IPS-15b (cell line): ENCODE results near the gene RNU7-1.

Source experiments
- H3K27me3 ChIP-seq: one replicate; pipeline ENCODE4 v1.6.1; 2013; ENCODE audit warnings: low read length; ENCODE audit not compliant: control insufficient read depth, insufficient read depth
- H3K36me3 ChIP-seq: one replicate; pipeline ENCODE4 v1.6.1; 2013; ENCODE audit warnings: low read length; ENCODE audit not compliant: control insufficient read depth, insufficient read depth
- H3K4me1 ChIP-seq: one replicate; pipeline ENCODE4 v1.6.1; 2013; ENCODE audit warnings: mild to moderate bottlenecking, low read length; ENCODE audit not compliant: control insufficient read depth, insufficient read depth
- H3K4me3 ChIP-seq: one replicate; pipeline ENCODE4 v1.5.1; 2013; ENCODE audit warnings: low read depth, low read length
- H3K9ac ChIP-seq: one replicate; pipeline ENCODE4 v1.6.1; 2013; ENCODE audit warnings: low read depth, mild to moderate bottlenecking, low read length
- H3K9me3 ChIP-seq: one replicate; pipeline ENCODE4 v1.6.1; 2013; ENCODE audit warnings: mild to moderate bottlenecking, low read length; ENCODE audit not compliant: control insufficient read depth, insufficient read depth

Gene RNU7-1

GRCh38 chr12:6944381-6945186 lies 968 bp downstream of the RNU7-1 start:
- Histone ChIP-seq H3K9ac (peak overlapping the region; percentile 98), H3K4me1 (peaks cover 15% of the 10 kb centered on the region), H3K4me3 (peak overlapping the region; percentile 93), H3K9me3 (no peaks in the 10 kb centered on the region), H3K27me3 (no peaks in the 10 kb centered on the region), H3K36me3 (peaks cover 6% of the 10 kb centered on the region)

- peak overlapping the region; percentile 93 for H3K4me3 ChIP-seq
Observed at GRCh38 chr12:6945613-6946012, 2.0 kb downstream of the RNU7-1 start.

GRCh38 chr12:6946033-6946919 lies 2.7 kb downstream of the RNU7-1 start:
- peak overlapping the region; percentile 49 for H3K9ac ChIP-seq

More at GRCh38 chr12:6945613-6946012, 2.0 kb downstream of the RNU7-1 start:
- Histone ChIP-seq H3K4me1 (peaks cover 15% of the 10 kb centered on the region), H3K9me3 (no peaks in the 10 kb centered on the region), H3K27me3 (no peaks in the 10 kb centered on the region), H3K9ac (peak overlapping the region; percentile 26), H3K36me3 (peaks cover 6% of the 10 kb centered on the region)

GRCh38 chr12:6946920-6947374 lies 3.3 kb downstream of the RNU7-1 start:
- Histone ChIP-seq H3K4me1 (peaks cover 15% of the 10 kb centered on the region), H3K27me3 (no peaks in the 10 kb centered on the region), H3K9ac (peak overlapping the region; percentile 49), H3K36me3 (peaks cover under 1% of the 10 kb centered on the region), H3K4me3 (peak overlapping the region; percentile 93), H3K9me3 (no peaks in the 10 kb centered on the region)

More at GRCh38 chr12:6946033-6946919, 2.7 kb downstream of the RNU7-1 start:
- H3K36me3 ChIP-seq = peaks cover 5% of the 10 kb centered on the region
- H3K9me3 ChIP-seq = no peaks in the 10 kb centered on the region
- no peaks in the 10 kb centered on the region for H3K27me3 ChIP-seq
- peaks cover 15% of the 10 kb centered on the region for H3K4me1 ChIP-seq
- peak overlapping the region; percentile 93 for H3K4me3 ChIP-seq

GRCh38 chr12:6947615-6948014 lies 4.0 kb downstream of the RNU7-1 start:
- Histone ChIP-seq H3K9ac (no peak overlapping the region), H3K4me3 (no peak overlapping the region), H3K9me3 (no peaks in the 10 kb centered on the region), H3K4me1 (peaks cover 15% of the 10 kb centered on the region), H3K36me3 (peaks cover 3% of the 10 kb centered on the region), H3K27me3 (no peaks in the 10 kb centered on the region)

GRCh38 chr12:6948873-6949594 lies 5.4 kb downstream of the RNU7-1 start:
- peaks cover 11% of the 10 kb centered on the region for H3K4me1 ChIP-seq
- H3K9ac ChIP-seq = no peak overlapping the region
- no peaks in the 10 kb centered on the region for H3K27me3 ChIP-seq
- no peak overlapping the region for H3K4me3 ChIP-seq
- no peaks in the 10 kb centered on the region for H3K9me3 ChIP-seq
- H3K36me3 ChIP-seq = peaks cover 3% of the 10 kb centered on the region

GRCh38 chr12:6950401-6950801 lies 6.8 kb downstream of the RNU7-1 start:
- Histone ChIP-seq H3K4me3 (no peak overlapping the region), H3K36me3 (peaks cover 9% of the 10 kb centered on the region), H3K9me3 (no peaks in the 10 kb centered on the region), H3K9ac (no peak overlapping the region), H3K27me3 (no peaks in the 10 kb centered on the region), H3K4me1 (peaks cover 4% of the 10 kb centered on the region)

GRCh38 chr12:6950811-6951540 lies 7.4 kb downstream of the RNU7-1 start, which contains the start of gene PTPN6:
Gene PTPN6 (plus strand): TSS chr12:6951356. CDS start chr12:6951513, 157 bp downstream.
- no peaks in the 10 kb centered on the region for H3K4me1 ChIP-seq
- H3K9me3 ChIP-seq = no peaks in the 10 kb centered on the region
- H3K9ac ChIP-seq = peak within 1 kb of the TSS; percentile 12
- no peak within 1 kb of the TSS for H3K4me3 ChIP-seq
- H3K27me3 ChIP-seq = no peaks in the 10 kb centered on the region
- H3K36me3 ChIP-seq = peaks cover 13% of the 10 kb centered on the region

GRCh38 chr12:6951551-6952120 lies 8.0 kb downstream of the RNU7-1 start:
- peaks cover 16% of the 10 kb centered on the region for H3K36me3 ChIP-seq
- no peaks in the 10 kb centered on the region for H3K4me1 ChIP-seq
- no peaks in the 10 kb centered on the region for H3K9me3 ChIP-seq
- no peaks in the 10 kb centered on the region for H3K27me3 ChIP-seq
- H3K4me3 ChIP-seq = no peak overlapping the region
- H3K9ac ChIP-seq = no peak overlapping the region

- Histone ChIP-seq H3K36me3 (peaks cover 16% of the 10 kb centered on the region), H3K9ac (no peak overlapping the region), H3K4me1 (no peaks in the 10 kb centered on the region), H3K9me3 (no peaks in the 10 kb centered on the region), H3K4me3 (no peak overlapping the region), H3K27me3 (no peaks in the 10 kb centered on the region)
Observed at GRCh38 chr12:6952121-6952862, 8.7 kb downstream of the RNU7-1 start.
